Upper lobe of left lung (tissue), 6 donors: ENCODE results near the gene B3GNT9. TPM values are rescaled to one million over a fixed set of nuclear protein-coding genes. Genes with fewer than 3 reads are reported as not detected.

Experiments
- ATAC-seq, 2 donors: fragments of 200-7000 bp; cut with Tn5 transposase; one replicate each; pipeline ENCODE4 v1.9.1; 2022; ENCODE audit warnings: mild to moderate bottlenecking in 2 of 2, moderate library complexity in 2 of 2; ENCODE audit not compliant: low FRiP score in 2 of 2
- DNase-seq, 2 donors: peaks; one replicate each; pipeline ENCODE4 v3.0.0-alpha.2; 2019 to 2020
- H3K27ac ChIP-seq, 4 donors: fragments of 200-600 bp; sonication (generic); one replicate each; pipeline ENCODE4 v1.5.1; 2016 to 2019
- H3K27me3 ChIP-seq, 4 donors: fragments of 200-600 bp; sonication (generic); one replicate each; pipeline ENCODE4 v1.5.1; 2017 to 2019
- H3K36me3 ChIP-seq, 4 donors: fragments of 200-600 bp; sonication (generic); one replicate each; pipeline ENCODE4 v1.5.1; 2016 to 2019
- H3K4me1 ChIP-seq, 4 donors: fragments of 200-600 bp; sonication (generic); one replicate each; pipeline ENCODE4 v1.5.1; 2018 to 2019
- H3K4me3 ChIP-seq, 4 donors: fragments of 200-600 bp; sonication (generic); one replicate each; pipeline ENCODE4 v1.5.1; 2017 to 2019; ENCODE audit warnings: mild to moderate bottlenecking in 2 of 4, moderate library complexity in 1 of 4
- H3K9me3 ChIP-seq, 4 donors: fragments of 200-600 bp; sonication (generic); one replicate each; pipeline ENCODE4 v1.5.1; 2018 to 2019
- CTCF ChIP-seq, 6 experiments: fragments of 450-650 bp in 4 of 6; fragments of 200-600 bp in 2 of 6; sonication (generic) in 2 of 6; IDR thresholded peaks; one replicate each; pipeline ENCODE4 v1.5.1; 2016 to 2019; ENCODE audit warnings: antibody characterized with exemption in 6 of 6
- EP300 ChIP-seq, 4 donors: sonication (generic); formaldehyde crosslinking; IDR thresholded peaks; one replicate each; pipeline ENCODE4 v1.5.1; 2017; ENCODE audit warnings: antibody characterized with exemption in 4 of 4, control low read depth in 2 of 4
- POLR2A ChIP-seq, 4 donors: fragments of 450-650 bp; IDR thresholded peaks; one replicate each; pipeline ENCODE4 v1.5.1; 2016 to 2017; ENCODE audit warnings: antibody characterized with exemption in 4 of 4, mild to moderate bottlenecking in 2 of 4
- POLR2AphosphoS5 ChIP-seq, 2 donors: sonication (generic); formaldehyde crosslinking; IDR thresholded peaks; one replicate each; pipeline ENCODE4 v1.5.1; 2017; ENCODE audit warnings: antibody characterized with exemption in 2 of 2
- whole genome bisulfite sequencing, 2 donors: methylation state at CpG; one replicate each; pipeline ENCODE4 v1.1.5; 2017 to 2018; 5-methylcytosine and 5-hydroxymethylcytosine counted together
- total RNA-seq, 6 donors: library from RNA; depleted of rRNA in 4 of 6; stranded (reverse); fragments of >200 nt in 4 of 6; gene quantifications; one replicate each; pipeline versions ENCODE4 v1.1.0 to v1.2.1, GENCODE V29; 2016 to 2021
- donor health status: DM: no; HTN: no; CAD: no; lungs with moderate emphysema.
- donor health status: DM: no; HTN: yes; CAD: no; lungs with severe emphysema.

The B3GNT9 gene
- total RNA-seq, 6 donors from 2014 or later = 6.3 to 20.8 (median 17.7) TPM

GRCh38 chr16:67190448-67191399 lies 39.9 kb upstream of the B3GNT9 start:
- H3K4me3 ChIP-seq = peak overlapping the region in 3 of 4 donors; percentile 33 to 46 (median 37)
- ATAC-seq = no peak
- H3K27me3 ChIP-seq = no peaks in the 10 kb centered on the region
- no peak for DNase-seq
- H3K27ac ChIP-seq = peak overlapping the region; percentile 38 to 89 (median 48)
- TF ChIP-seq EP300 (IDR thresholded peaks at IDR 0.05) = no peak
- TF ChIP-seq CTCF (IDR thresholded peaks at IDR 0.05) = no peak
- no peak for TF ChIP-seq POLR2AphosphoS5 (IDR thresholded peaks at IDR 0.05)
- TF ChIP-seq POLR2A (IDR thresholded peaks at IDR 0.05) = no peak
- 71 to 72% methylated on average over 13 of the region's 13 CpGs for WGBS, 2 donors
- peaks cover 25 to 51% (median 34%) of the 10 kb centered on the region in 4 donors for H3K4me1 ChIP-seq
- H3K9me3 ChIP-seq = no peaks in the 10 kb centered on the region
- H3K36me3 ChIP-seq = peaks cover 10 to 27% (median 20%) of the 10 kb centered on the region in 4 donors

DNA sequence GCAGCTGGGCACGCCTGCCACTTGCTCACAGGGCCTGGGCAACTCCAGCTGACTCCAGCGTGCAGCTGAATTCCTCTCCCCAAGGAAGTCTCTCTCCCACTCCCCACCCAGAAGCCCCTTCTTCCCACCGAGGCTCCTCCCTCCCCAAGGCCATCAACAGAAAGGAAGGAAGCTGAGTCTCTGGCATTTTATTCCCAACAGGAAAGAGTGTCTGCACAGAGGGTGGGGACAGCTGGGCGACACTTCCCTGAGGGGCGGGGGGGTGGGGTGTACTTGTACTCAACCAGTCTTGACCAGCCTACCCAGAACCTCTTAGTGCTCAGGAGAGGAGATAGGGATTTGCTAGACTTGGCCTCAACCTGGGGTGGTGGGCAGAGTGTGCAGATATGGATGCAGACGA lies 39.2 kb upstream of the B3GNT9 start, which contains the start of gene EXOC3L1:
Gene EXOC3L1, minus strand, starts transcription at position 96 of the 400 bp plus-strand sequence. CDS start 460 bp downstream, outside the sequence.
- no peak for ATAC-seq
- no peaks in the 10 kb centered on the region for H3K27me3 ChIP-seq
- H3K9me3 ChIP-seq = no peaks in the 10 kb centered on the region
- no peak for DNase-seq
- peaks cover 32 to 58% (median 40%) of the 10 kb centered on the region in 4 donors for H3K4me1 ChIP-seq
- H3K4me3 ChIP-seq = peak within 1 kb of the TSS; percentile 23 to 46 (median 35)
- TF ChIP-seq EP300 (IDR thresholded peaks at IDR 0.05) = no peak
- no peak for TF ChIP-seq POLR2A (IDR thresholded peaks at IDR 0.05)
- TF ChIP-seq CTCF (IDR thresholded peaks at IDR 0.05) = no peak
- TF ChIP-seq POLR2AphosphoS5 (IDR thresholded peaks at IDR 0.05) = no peak
- H3K27ac ChIP-seq = peak within 1 kb of the TSS; percentile 38 to 89 (median 53)
- peaks cover 3 to 20% (median 13%) of the 10 kb centered on the region in 4 donors for H3K36me3 ChIP-seq
- WGBS, 2 donors = 11 to 43% methylated on average over 3 to 6 of the region's 6 CpGs

DNA sequence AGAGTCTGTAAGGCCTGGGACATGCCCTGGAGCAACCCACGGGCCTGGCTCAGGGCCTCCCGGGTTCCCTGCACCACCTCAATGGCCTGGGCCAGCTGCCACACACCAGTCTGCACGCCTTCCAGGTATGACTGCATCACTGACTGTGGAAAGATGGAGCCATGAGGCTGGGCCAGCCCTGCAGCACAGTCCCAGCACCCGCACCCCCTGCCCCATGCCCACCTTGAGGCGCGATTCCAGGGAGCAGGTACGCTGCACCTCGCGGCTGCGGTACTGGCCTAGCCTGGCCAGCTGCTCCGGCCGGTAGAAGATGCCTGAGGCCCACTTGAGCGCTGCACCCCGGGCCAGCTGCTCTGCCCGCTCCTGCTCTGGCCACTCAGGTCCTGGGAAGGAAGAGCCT lies 38.0 kb upstream of the B3GNT9 start:
- WGBS, 2 donors = 81 to 89% methylated on average over 9 to 15 of the region's 15 CpGs
- Histone ChIP-seq H3K4me3 (peak overlapping the region in 1 of 4 donors; percentile 46), H3K27me3 (no peaks in the 10 kb centered on the region), H3K9me3 (no peaks in the 10 kb centered on the region), H3K36me3 (peaks cover 0 to 8% (median 3%) of the 10 kb centered on the region in 4 donors), H3K4me1 (peaks cover 37 to 57% (median 45%) of the 10 kb centered on the region in 4 donors), H3K27ac (peak overlapping the region in 2 of 4 donors; percentile 54 to 62)
- peak in 1 of 2 donors; percentile 78 for DNase-seq
- no peak for ATAC-seq
- no peak for TF ChIP-seq CTCF (IDR thresholded peaks at IDR 0.05)
- TF ChIP-seq EP300 (IDR thresholded peaks at IDR 0.05) = no peak
- no peak for TF ChIP-seq POLR2A (IDR thresholded peaks at IDR 0.05)
- no peak for TF ChIP-seq POLR2AphosphoS5 (IDR thresholded peaks at IDR 0.05)

DNA sequence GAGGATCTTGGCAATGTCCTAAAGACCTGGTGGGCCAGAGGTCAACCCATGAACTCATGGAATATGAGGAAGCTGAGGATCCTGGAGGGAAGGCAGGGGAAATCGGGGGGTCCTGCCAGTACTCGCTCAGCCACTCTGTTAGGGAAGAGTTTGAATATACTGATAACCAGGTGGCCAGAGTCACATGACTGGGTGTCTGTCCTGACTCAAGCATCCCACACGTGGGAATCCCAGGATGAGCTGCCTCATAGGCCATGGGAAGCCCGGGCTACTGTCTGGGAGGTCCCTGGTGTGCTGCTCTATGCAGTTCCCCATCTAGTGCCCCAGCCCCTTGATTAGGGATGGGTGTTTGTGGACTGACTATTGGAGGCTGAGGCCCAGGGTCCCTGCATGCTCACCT lies 37.5 kb upstream of the B3GNT9 start:
- peaks cover 0 to 4% (median under 1%) of the 10 kb centered on the region in 4 donors for H3K36me3 ChIP-seq
- DNase-seq = no peak
- no peak overlapping the region for H3K27ac ChIP-seq
- ATAC-seq = no peak
- no peak overlapping the region for H3K4me3 ChIP-seq
- no peak for TF ChIP-seq POLR2AphosphoS5 (IDR thresholded peaks at IDR 0.05)
- TF ChIP-seq POLR2A (IDR thresholded peaks at IDR 0.05) = no peak
- TF ChIP-seq CTCF (IDR thresholded peaks at IDR 0.05) = no peak
- no peak for TF ChIP-seq EP300 (IDR thresholded peaks at IDR 0.05)
- H3K4me1 ChIP-seq = peaks cover 33 to 54% (median 42%) of the 10 kb centered on the region in 4 donors
- H3K27me3 ChIP-seq = no peaks in the 10 kb centered on the region
- no peaks in the 10 kb centered on the region for H3K9me3 ChIP-seq
- 83 to 89% methylated on average over 3 to 4 of the region's 4 CpGs for WGBS, 2 donors
